GM21367 (cell line): Measurements from ENCODE around the gene ZBED5.

Source experiments
- ATAC-seq: cut with Tn5 transposase; IDR thresholded peaks from one replicate; pipeline ENCODE4 v1.9.1; 2021; ENCODE audit not compliant: unreplicated experiment

The ZBED5 gene

GRCh38 chr11:10878408-10879214 lies 20.8 kb upstream of the ZBED5 start:
- no peak for ATAC-seq

GRCh38 chr11:10876158-10876557 lies 18.3 kb upstream of the ZBED5 start:
- no peak for ATAC-seq

- ATAC-seq = no peak
Observed at GRCh38 chr11:10875430-10876021, 17.7 kb upstream of the ZBED5 start.

DNA sequence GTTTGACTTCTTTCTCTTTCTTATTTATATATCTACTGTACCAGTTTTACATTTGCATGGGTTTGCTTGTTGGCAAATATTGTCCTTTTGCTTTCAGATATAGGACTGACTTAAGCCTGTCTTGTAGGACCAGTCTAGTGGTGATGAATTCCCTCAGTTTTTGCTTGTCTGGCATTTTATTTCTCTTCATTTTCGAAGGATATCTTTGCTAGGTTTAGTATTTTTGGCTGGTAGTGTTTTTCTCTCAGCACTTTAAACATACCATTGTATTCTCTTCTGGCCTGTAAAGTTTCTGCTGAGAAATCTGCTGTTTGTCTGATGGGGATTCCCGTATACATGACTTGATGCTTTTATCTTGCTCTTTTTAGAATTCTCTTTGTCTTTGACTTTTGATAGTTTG lies 14.2 kb upstream of the ZBED5 start:
- no peak for ATAC-seq

GRCh38 chr11:10868352-10868751 lies 10.5 kb upstream of the ZBED5 start:
- no peak for ATAC-seq

- no peak for ATAC-seq
Observed at GRCh38 chr11:10866893-10867331, 9.1 kb upstream of the ZBED5 start.

GRCh38 chr11:10865837-10866270 lies 8.0 kb upstream of the ZBED5 start:
- no peak for ATAC-seq

GRCh38 chr11:10864688-10865087 lies 6.8 kb upstream of the ZBED5 start:
- ATAC-seq = no peak

DNA sequence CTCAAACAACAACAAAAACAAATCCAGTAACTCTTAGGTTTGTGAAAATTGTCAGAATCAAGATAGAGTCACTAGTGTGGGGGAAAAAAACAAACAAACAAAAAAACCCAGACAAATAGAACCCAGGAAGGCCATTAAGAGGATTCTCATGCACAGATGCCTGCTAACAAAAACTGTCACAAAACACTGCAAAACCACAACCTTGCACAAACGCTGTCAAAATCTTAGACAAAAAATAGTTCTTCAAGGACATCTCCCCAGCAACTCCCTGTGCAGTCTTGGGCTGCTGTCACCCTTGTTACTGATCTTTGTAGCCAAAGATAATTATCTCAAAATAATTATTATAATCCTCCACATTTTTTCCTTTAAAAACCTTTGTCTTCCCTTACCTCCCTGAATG lies 4.6 kb upstream of the ZBED5 start:
- no peak for ATAC-seq

GRCh38 chr11:10861799-10862198 lies 3.9 kb upstream of the ZBED5 start:
- ATAC-seq = no peak

- ATAC-seq = no peak
Observed at GRCh38 chr11:10861047-10861446, 3.2 kb upstream of the ZBED5 start.

- ATAC-seq = peak; percentile 15
Observed at GRCh38 chr11:10858439-10859325, 829 bp upstream of the ZBED5 start.

- ATAC-seq = peak; percentile 4
Observed at GRCh38 chr11:10857459-10857708, 469 bp downstream of the ZBED5 start.

GRCh38 chr11:10856689-10857458 lies 979 bp downstream of the ZBED5 start:
- peak; percentile 2 for ATAC-seq

GRCh38 chr11:10855295-10855694 lies 2.6 kb downstream of the ZBED5 start:
- ATAC-seq = no peak

- no peak for ATAC-seq
Observed at GRCh38 chr11:10847960-10848860, 9.6 kb downstream of the ZBED5 start.

- no peak for ATAC-seq
Observed at GRCh38 chr11:10846660-10847059, 11.2 kb downstream of the ZBED5 start.

GRCh38 chr11:10845589-10845988 lies 12.3 kb downstream of the ZBED5 start:
- no peak for ATAC-seq

GRCh38 chr11:10844796-10845195 lies 13.1 kb downstream of the ZBED5 start:
- no peak for ATAC-seq

- ATAC-seq = no peak
Observed at GRCh38 chr11:10844356-10844755, 13.5 kb downstream of the ZBED5 start.
